ENCODE data around the gene ADARB1. TPM values are rescaled to one million over a fixed set of nuclear protein-coding genes. Genes with fewer than 3 reads are reported as not detected.

The ADARB1 gene
- total RNA-seq, 1 experiment from 2014 or later: 14.6 TPM

GRCh38 chr21:45179568-45180245 is 105.3 kb downstream of the ADARB1 start:
- Mint-ChIP-seq H3K9me3 (no peaks in the 10 kb centered on the region), H3K36me3 (0 out of 2 replicates have a peak, but pooled peaks cover 2% of the 10 kb centered on the region), H3K4me1 (no peaks in the 10 kb centered on the region), H3K4me3 (no peak overlapping the region), H3K27ac (no peak overlapping the region), H3K27me3 (ENCODE audit: low read depth) (no peaks in the 10 kb centered on the region)
- CTCF ChIA-PET: no interaction called here
- TF ChIP-seq GABPB1 (CRISPR knock-in tag; IDR thresholded peaks at IDR 0.05) (no peak), ZMAT4 (CRISPR knock-in tag; IDR thresholded peaks at IDR 0.05) (no peak), HMGXB4 (CRISPR knock-in tag; IDR thresholded peaks at IDR 0.05) (no peak), SOX15 (CRISPR knock-in tag; IDR thresholded peaks at IDR 0.05) (no peak), AR (CRISPR knock-in tag; IDR thresholded peaks at IDR 0.05) (no peak), ZNF416 (CRISPR knock-in tag; IDR thresholded peaks at IDR 0.05) (no peak), HMGA2 (CRISPR knock-in tag; IDR thresholded peaks at IDR 0.05) (no peak), JAZF1 (CRISPR knock-in tag; IDR thresholded peaks at IDR 0.05) (no peak), ZNF396 (CRISPR knock-in tag; IDR thresholded peaks at IDR 0.05; ENCODE audit: borderline replicate concordance) (no peak), ZNF263 (CRISPR knock-in tag; IDR thresholded peaks at IDR 0.05; ENCODE audit: low read depth) (no peak), ZNF317 (CRISPR knock-in tag; IDR thresholded peaks at IDR 0.05; ENCODE audit: borderline replicate concordance, low read depth) (no peak), ZBTB21 (CRISPR knock-in tag; IDR thresholded peaks at IDR 0.05; ENCODE audit: borderline replicate concordance) (no peak), OVOL2 (CRISPR knock-in tag; IDR thresholded peaks at IDR 0.05; ENCODE audit: borderline replicate concordance) (no peak), ZNF512 (CRISPR knock-in tag; IDR thresholded peaks at IDR 0.05; ENCODE audit: borderline replicate concordance) (no peak), TEAD4 (CRISPR knock-in tag; IDR thresholded peaks at IDR 0.05) (no peak), TEAD1 (CRISPR knock-in tag; IDR thresholded peaks at IDR 0.05) (no peak)
- no peak for DNase-seq (ENCODE audit: low spot score)
- POLR2A ChIA-PET: no interaction called here
- no peak for ATAC-seq

- ATAC-seq: no peak
- no peak for DNase-seq (ENCODE audit: low spot score)
- peaks cover 2% of the 10 kb centered on the region; the same call in 1 of the 2 replicates for H3K36me3 Mint-ChIP-seq
Measured at GRCh38 chr21:45180246-45180599, 105.8 kb downstream of the ADARB1 start.

More at GRCh38 chr21:45180246-45180599, 105.8 kb downstream of the ADARB1 start:
- no peaks in the 10 kb centered on the region for H3K9me3 Mint-ChIP-seq
- CTCF ChIA-PET: no interaction called here
- no peak overlapping the region for H3K4me3 Mint-ChIP-seq
- no peaks in the 10 kb centered on the region for H3K4me1 Mint-ChIP-seq
- H3K27me3 Mint-ChIP-seq (ENCODE audit: low read depth): no peaks in the 10 kb centered on the region
- 0 out of 2 replicates have a peak overlapping the region, but pooled peaks have one; percentile 54 for H3K27ac Mint-ChIP-seq
- POLR2A ChIA-PET: no interaction called here
- no peak for TF ChIP-seq TCF7 (CRISPR knock-in tag; IDR thresholded peaks at IDR 0.05; ENCODE audit: low read depth)
- no peak for TF ChIP-seq ZNF532 (CRISPR knock-in tag; IDR thresholded peaks at IDR 0.05; ENCODE audit: borderline replicate concordance)
- no peak for TF ChIP-seq HMGA2 (CRISPR knock-in tag; IDR thresholded peaks at IDR 0.05)
- TF ChIP-seq FOXJ3 (CRISPR knock-in tag; IDR thresholded peaks at IDR 0.05; ENCODE audit: borderline replicate concordance): no peak
- no peak for TF ChIP-seq JAZF1 (CRISPR knock-in tag; IDR thresholded peaks at IDR 0.05)
- no peak for TF ChIP-seq ZNF121 (CRISPR knock-in tag; IDR thresholded peaks at IDR 0.05)
- no peak for TF ChIP-seq CTCF (IDR thresholded peaks at IDR 0.05)

All from WTC11 (cell line).